Tibial nerve (tissue), 3 donors: Measurements from ENCODE around the gene TMEM219.

Experiments
- POLR2A ChIP-seq, 2 donors: fragments of 450-650 bp; IDR thresholded peaks; one replicate each; pipeline ENCODE4 v1.6.1; 2017; ENCODE audit warnings: antibody characterized with exemption in 2 of 2, mild to moderate bottlenecking in 2 of 2, moderate library complexity in 2 of 2
- TF ChIP-seq, protein P1 (sequence below), 5 experiments: fragments of 200-600 bp in 3 of 5; fragments of 450-650 bp in 2 of 5; sonication (generic) in 3 of 5; IDR thresholded peaks; one replicate each; pipeline ENCODE4 v1.5.1; 2016 to 2019; ENCODE audit warnings: antibody characterized with exemption in 5 of 5, mild to moderate bottlenecking in 3 of 5, moderate library complexity in 2 of 5

DNA sequence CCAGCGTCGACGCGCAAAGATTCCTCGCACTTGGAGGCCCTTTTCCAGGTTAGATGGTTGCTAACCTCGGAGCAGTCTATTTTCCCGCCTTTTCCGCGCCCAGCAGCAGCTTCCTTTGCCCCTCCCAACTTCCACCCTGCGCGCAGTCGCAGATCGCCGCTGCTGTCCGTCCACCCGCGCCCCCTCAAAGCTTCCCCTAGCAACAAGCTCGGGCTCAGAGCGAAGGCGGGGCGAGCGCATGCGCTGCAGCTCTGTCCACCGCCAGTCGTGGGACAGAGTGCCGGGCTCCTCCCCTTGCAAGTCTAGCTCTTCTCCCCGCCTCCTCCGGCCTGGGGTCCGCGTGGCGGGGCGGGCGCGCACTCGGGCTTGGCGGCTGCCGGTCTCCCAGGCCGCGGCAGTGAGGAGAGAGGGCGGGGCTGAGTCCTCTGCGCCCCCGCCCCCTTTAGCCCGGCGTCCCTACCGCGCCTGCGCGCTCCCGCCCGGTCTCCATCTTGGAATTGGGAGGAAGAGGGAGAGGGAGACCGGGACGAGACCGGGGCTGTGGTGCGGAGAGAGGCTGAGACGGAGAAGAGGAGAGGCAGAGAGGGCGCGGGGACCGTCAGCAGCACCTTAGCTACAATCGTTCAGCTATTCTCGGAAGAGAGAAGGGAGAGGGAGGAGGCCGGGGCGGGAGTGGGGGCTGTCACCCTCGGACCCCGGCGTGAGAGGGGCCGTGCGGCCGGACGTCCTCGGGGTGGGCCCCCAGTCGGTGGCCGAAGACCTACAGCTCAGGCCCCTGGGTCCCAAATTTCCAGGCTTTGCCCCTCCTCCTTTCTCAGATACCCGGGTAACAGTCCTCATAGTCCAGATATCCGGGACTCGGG is 11.7 kb downstream of the TMEM219 start, which contains the start of gene TAOK2:
- TF ChIP-seq, protein P1, sequence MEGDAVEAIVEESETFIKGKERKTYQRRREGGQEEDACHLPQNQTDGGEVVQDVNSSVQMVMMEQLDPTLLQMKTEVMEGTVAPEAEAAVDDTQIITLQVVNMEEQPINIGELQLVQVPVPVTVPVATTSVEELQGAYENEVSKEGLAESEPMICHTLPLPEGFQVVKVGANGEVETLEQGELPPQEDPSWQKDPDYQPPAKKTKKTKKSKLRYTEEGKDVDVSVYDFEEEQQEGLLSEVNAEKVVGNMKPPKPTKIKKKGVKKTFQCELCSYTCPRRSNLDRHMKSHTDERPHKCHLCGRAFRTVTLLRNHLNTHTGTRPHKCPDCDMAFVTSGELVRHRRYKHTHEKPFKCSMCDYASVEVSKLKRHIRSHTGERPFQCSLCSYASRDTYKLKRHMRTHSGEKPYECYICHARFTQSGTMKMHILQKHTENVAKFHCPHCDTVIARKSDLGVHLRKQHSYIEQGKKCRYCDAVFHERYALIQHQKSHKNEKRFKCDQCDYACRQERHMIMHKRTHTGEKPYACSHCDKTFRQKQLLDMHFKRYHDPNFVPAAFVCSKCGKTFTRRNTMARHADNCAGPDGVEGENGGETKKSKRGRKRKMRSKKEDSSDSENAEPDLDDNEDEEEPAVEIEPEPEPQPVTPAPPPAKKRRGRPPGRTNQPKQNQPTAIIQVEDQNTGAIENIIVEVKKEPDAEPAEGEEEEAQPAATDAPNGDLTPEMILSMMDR (IDR thresholded peaks at IDR 0.05), result peak in 2 of 5 experiments; percentile 21 to 34
- peak; percentile 57 to 87 for TF ChIP-seq POLR2A (IDR thresholded peaks at IDR 0.05)
